HEK293 (cell line): Measurements from ENCODE around the gene PPARG.

Experiments used
- CTCF ChIA-PET: fragments of 350-600 bp; formaldehyde crosslinking; extraction: SDS; loops from one replicate; lab custom pipeline; 2021; ENCODE audit warnings: antibody characterized with exemption; lab: Yijun Ruan, JAX
- POLR2A ChIA-PET: fragments of 300-600 bp; formaldehyde crosslinking; extraction: SDS; loops from one replicate; lab custom pipeline; 2020; ENCODE audit warnings: antibody characterized with exemption, inconsistent platforms; lab: Yijun Ruan, JAX
- H3K27ac ChIP-seq: fragments of 200-500 bp; sonication (Bioruptor generic); 2 replicates; pipeline ENCODE4 v1.5.1; 2014; ENCODE audit warnings: low read depth, low read length, control low read depth, inconsistent platforms; ENCODE audit errors: extremely low read depth
- H3K36me3 ChIP-seq, 2 experiments: fragments of 200-500 bp in 1 of 2; sonication (Bioruptor generic) in 1 of 2; 1 replicate in 1 of 2; 2 replicates in 1 of 2; pipeline ENCODE4 v1.5.1; 2014 to 2017; ENCODE audit warnings: inconsistent platforms in 2 of 2, low read length in 2 of 2; ENCODE audit not compliant: control insufficient read depth in 2 of 2, insufficient read depth in 1 of 2
- H3K4me1 ChIP-seq: fragments of 200-500 bp; sonication (Bioruptor generic); 2 replicates; pipeline ENCODE4 v1.5.1; 2014; ENCODE audit warnings: mild to moderate bottlenecking, low read length, inconsistent platforms; ENCODE audit not compliant: control insufficient read depth, insufficient read depth
- H3K4me3 ChIP-seq: 2 replicates; pipeline ENCODE4 v1.5.1; 2011; ENCODE audit warnings: low read depth, mild to moderate bottlenecking, control low read depth, low read length, moderate library complexity
- H3K9me3 ChIP-seq: fragments of 200-500 bp; sonication (Bioruptor generic); 2 replicates; pipeline ENCODE4 v1.5.1; 2014; ENCODE audit warnings: low read depth, low read length, inconsistent platforms; ENCODE audit not compliant: control insufficient read depth, insufficient read depth
- HIC1 ChIP-seq: fragments of 450-650 bp; formaldehyde crosslinking; IDR thresholded peaks from 2 replicates; pipeline ENCODE4 v1.5.1; 2016; ENCODE audit warnings: missing biosample characterization, missing genetic modification characterization
- KLF10 ChIP-seq: fragments of 450-650 bp; IDR thresholded peaks from 2 replicates; pipeline ENCODE4 v1.5.1; 2018; ENCODE audit warnings: missing biosample characterization, mild to moderate bottlenecking, missing genetic modification characterization
- MZF1 ChIP-seq: fragments of 450-650 bp; formaldehyde crosslinking; IDR thresholded peaks from 2 replicates; pipeline ENCODE4 v1.5.1; 2017; ENCODE audit warnings: missing biosample characterization, missing genetic modification characterization, borderline replicate concordance
- PRDM2 ChIP-seq: fragments of 450-650 bp; formaldehyde crosslinking; IDR thresholded peaks from 2 replicates; pipeline ENCODE4 v1.5.1; 2016; ENCODE audit warnings: missing biosample characterization, missing genetic modification characterization, borderline replicate concordance
- SCRT1 ChIP-seq: fragments of 450-650 bp; formaldehyde crosslinking; IDR thresholded peaks from 2 replicates; pipeline ENCODE4 v1.5.1; 2016; ENCODE audit warnings: missing biosample characterization, missing genetic modification characterization, borderline replicate concordance
- SCRT2 ChIP-seq: fragments of 450-650 bp; formaldehyde crosslinking; IDR thresholded peaks from 2 replicates; pipeline ENCODE4 v1.5.1; 2016; ENCODE audit warnings: missing biosample characterization, missing genetic modification characterization
- TSHZ1 ChIP-seq: fragments of 450-650 bp; formaldehyde crosslinking; IDR thresholded peaks from 2 replicates; pipeline ENCODE4 v1.5.1; 2016; ENCODE audit warnings: missing biosample characterization, missing genetic modification characterization, borderline replicate concordance
- YY1 ChIP-seq: fragments of 450-650 bp; formaldehyde crosslinking; IDR thresholded peaks from 2 replicates; pipeline ENCODE4 v1.5.1; 2018; ENCODE audit warnings: missing biosample characterization, missing genetic modification characterization
- ZFHX2 ChIP-seq: fragments of 450-650 bp; formaldehyde crosslinking; conservative IDR thresholded peaks from 2 replicates; pipeline ENCODE4 v1.5.1; 2016; ENCODE audit warnings: missing biosample characterization, missing genetic modification characterization
- ZNF23 ChIP-seq: fragments of 450-650 bp; formaldehyde crosslinking; IDR thresholded peaks from 2 replicates; pipeline ENCODE4 v1.5.1; 2016; ENCODE audit warnings: missing biosample characterization, missing genetic modification characterization, borderline replicate concordance
- ZNF266 ChIP-seq: fragments of 450-650 bp; formaldehyde crosslinking; IDR thresholded peaks from 2 replicates; pipeline ENCODE4 v1.5.1; 2016; ENCODE audit warnings: missing biosample characterization, missing genetic modification characterization, low read depth
- ZNF510 ChIP-seq: fragments of 450-650 bp; formaldehyde crosslinking; IDR thresholded peaks from 2 replicates; pipeline ENCODE4 v1.5.1; 2018; ENCODE audit warnings: mild to moderate bottlenecking, missing genetic modification characterization, missing biosample characterization; ENCODE audit not compliant: insufficient replicate concordance
- ZNF555 ChIP-seq: fragments of 450-650 bp; formaldehyde crosslinking; conservative IDR thresholded peaks from 2 replicates; pipeline ENCODE4 v1.5.1; 2017; ENCODE audit warnings: missing biosample characterization, mild to moderate bottlenecking, missing genetic modification characterization, inconsistent platforms
- ZNF558 ChIP-seq: fragments of 450-650 bp; formaldehyde crosslinking; IDR thresholded peaks from 2 replicates; pipeline ENCODE4 v1.5.1; 2016; ENCODE audit warnings: missing biosample characterization, missing genetic modification characterization
- ZNF768 ChIP-seq: fragments of 450-650 bp; formaldehyde crosslinking; IDR thresholded peaks from 2 replicates; pipeline ENCODE4 v1.5.1; 2018; ENCODE audit warnings: missing biosample characterization, mild to moderate bottlenecking, missing genetic modification characterization

The PPARG gene

GRCh38 chr3:12470111-12470510, 181.2 kb downstream of the PPARG start:
- Histone ChIP-seq H3K4me3 (no peak overlapping the region), H3K36me3 (no peaks in the 10 kb centered on the region), H3K27ac (no peak overlapping the region), H3K9me3 (no peaks in the 10 kb centered on the region), H3K4me1 (no peaks in the 10 kb centered on the region; the same call in 1 of the 2 replicates)
- ChIA-PET CTCF (interaction anchor here (0.6 to 2.5 kb wide), 5 partner anchors 9 to 1106 kb away, joined by 3 to 11 read pairs (median 4); no protein-coding TSS in a partner anchor), POLR2A (interaction anchor here (0.7 kb wide), 1 partner anchor 114 kb away, joined by 4 read pairs; no protein-coding TSS in a partner anchor)
- TF ChIP-seq ZNF558 (tag by site-specific recombination): no peak
- no peak for TF ChIP-seq PRDM2 (tag by site-specific recombination)
- TF ChIP-seq ZNF510 (tag by site-specific recombination): no peak
- no peak for TF ChIP-seq ZFHX2 (tag by site-specific recombination)
- no peak for TF ChIP-seq ZNF266 (tag by site-specific recombination)
- no peak for TF ChIP-seq ZNF555 (tag by site-specific recombination)

- Histone ChIP-seq H3K36me3 (no peaks in the 10 kb centered on the region), H3K27ac (no peak overlapping the region), H3K4me3 (no peak overlapping the region), H3K4me1 (no peaks in the 10 kb centered on the region; the same call in 1 of the 2 replicates), H3K9me3 (no peaks in the 10 kb centered on the region)
- TF ChIP-seq SCRT2 (tag by site-specific recombination) (peak; percentile 79), ZNF23 (tag by site-specific recombination) (no peak), MZF1 (tag by site-specific recombination) (no peak), ZFHX2 (tag by site-specific recombination) (no peak), SCRT1 (tag by site-specific recombination) (peak; percentile 87), ZNF768 (tag by site-specific recombination) (no peak)
- ChIA-PET CTCF (interaction anchor here (0.6 to 2.5 kb wide), 8 partner anchors 9 to 361 kb away, joined by 3 to 11 read pairs (median 3); no protein-coding TSS in a partner anchor), POLR2A (no interaction called here)
Measured at GRCh38 chr3:12470680-12471079, 181.8 kb downstream of the PPARG start.

- ChIA-PET CTCF (interaction anchor here (0.6 to 2.5 kb wide), 10 partner anchors 8 to 361 kb away, joined by 3 to 11 read pairs (median 4); no protein-coding TSS in a partner anchor), POLR2A (no interaction called here)
- no peak overlapping the region for H3K27ac ChIP-seq
- no peak overlapping the region for H3K4me3 ChIP-seq
- no peaks in the 10 kb centered on the region for H3K36me3 ChIP-seq
- no peaks in the 10 kb centered on the region; the same call in 1 of the 2 replicates for H3K4me1 ChIP-seq
- no peaks in the 10 kb centered on the region for H3K9me3 ChIP-seq
- TF ChIP-seq MZF1 (tag by site-specific recombination) (no peak), HIC1 (tag by site-specific recombination) (no peak), TSHZ1 (no peak; the same call in 1 of the 2 replicates), YY1 (no peak), KLF10 (tag by site-specific recombination) (no peak)
Measured at GRCh38 chr3:12471241-12471640, 182.4 kb downstream of the PPARG start.
